Neural progenitor cell (in vitro differentiated cells): ENCODE results near the gene AGO3. TPM values are rescaled to one million over a fixed set of nuclear protein-coding genes. Genes with fewer than 3 reads are reported as not detected.

ENCODE experiments used
- DNase-seq: peaks from one replicate; pipeline ENCODE4 v3.0.0-alpha.2; 2016; ENCODE audit warnings: low spot score
- H2AFZ ChIP-seq: fragments of 200-600 bp; sonication (generic); replicated peaks from 2 replicates; pipeline ENCODE4 v1.6.1; 2016; ENCODE audit warnings: antibody characterized with exemption
- H3F3A ChIP-seq: fragments of 200-600 bp; sonication (generic); 2 replicates; pipeline ENCODE4 v1.6.1; 2016; ENCODE audit warnings: antibody characterized with exemption, low read depth
- H3K27ac ChIP-seq: fragments of 200-600 bp; sonication (generic); 2 replicates; pipeline ENCODE4 v1.5.1; 2016; ENCODE audit warnings: mild to moderate bottlenecking
- H3K27me3 ChIP-seq: fragments of 200-600 bp; sonication (generic); 2 replicates; pipeline ENCODE4 v1.6.1; 2016; ENCODE audit warnings: mild to moderate bottlenecking, moderate library complexity
- H3K36me3 ChIP-seq: fragments of 200-600 bp; sonication (generic); 2 replicates; pipeline ENCODE4 v1.5.1; 2016
- H3K4me1 ChIP-seq: fragments of 200-600 bp; sonication (generic); 2 replicates; pipeline ENCODE4 v1.6.1; 2016; ENCODE audit warnings: mixed run types
- H3K4me2 ChIP-seq: fragments of 200-600 bp; sonication (generic); 2 replicates; pipeline ENCODE4 v1.6.1; 2016
- H3K4me3 ChIP-seq: fragments of 200-600 bp; sonication (generic); 2 replicates; pipeline ENCODE4 v1.5.1; 2016
- H3K79me2 ChIP-seq: fragments of 200-600 bp; sonication (generic); 2 replicates; pipeline ENCODE4 v1.6.1; 2016; ENCODE audit warnings: low read depth
- H3K9ac ChIP-seq: fragments of 200-600 bp; sonication (generic); 2 replicates; pipeline ENCODE4 v1.6.1; 2016
- H3K9me3 ChIP-seq: fragments of 200-600 bp; sonication (generic); 2 replicates; pipeline ENCODE4 v1.5.1; 2016; ENCODE audit warnings: low read depth
- H4K20me1 ChIP-seq: fragments of 200-600 bp; sonication (generic); 2 replicates; pipeline ENCODE4 v1.6.1; 2016; ENCODE audit warnings: low read depth
- H3K27ac Mint-ChIP-seq: 3 replicates; pipeline ENCODE4 v1.8.0; 2021; ENCODE audit warnings: mixed read lengths
- H3K27me3 Mint-ChIP-seq: 2 replicates; pipeline ENCODE4 v1.8.0; 2022; ENCODE audit warnings: low read depth, mild to moderate bottlenecking, inconsistent platforms, moderate library complexity, mixed read lengths; ENCODE audit not compliant: insufficient read depth
- H3K36me3 Mint-ChIP-seq: 3 replicates; pipeline ENCODE4 v1.8.0; 2021; ENCODE audit warnings: mixed read lengths
- H3K4me1 Mint-ChIP-seq: 3 replicates; pipeline ENCODE4 v1.8.0; 2021; ENCODE audit warnings: mixed read lengths
- H3K4me3 Mint-ChIP-seq: 3 replicates; pipeline ENCODE4 v1.8.0; 2021; ENCODE audit warnings: mild to moderate bottlenecking, moderate library complexity, mixed read lengths
- H3K9me3 Mint-ChIP-seq: 3 replicates; pipeline ENCODE4 v1.8.0; 2020; ENCODE audit warnings: mixed read lengths
- CTCF ChIP-seq: fragments of 200-600 bp; sonication (generic); IDR thresholded peaks from 2 replicates; pipeline ENCODE4 v1.5.1; 2017; ENCODE audit warnings: antibody characterized with exemption, mild to moderate bottlenecking
- EZH2 ChIP-seq: fragments of 200-600 bp; sonication (generic); IDR thresholded peaks from 2 replicates; pipeline ENCODE4 v1.6.1; 2017; ENCODE audit warnings: antibody characterized with exemption, mild to moderate bottlenecking, moderate library complexity
- EZH2phosphoT487 ChIP-seq: fragments of 200-600 bp; sonication (generic); IDR thresholded peaks from 2 replicates; pipeline ENCODE4 v1.6.1; 2017; ENCODE audit warnings: antibody characterized with exemption
- total RNA-seq: library from RNA; depleted of rRNA; stranded (reverse); fragments of >200 nt; gene quantifications from 2 replicates; pipeline ENCODE4 v1.2.3, GENCODE V29; 2015; ENCODE audit warnings: low replicate concordance

The AGO3 gene
- total RNA-seq, 1 donor from 2014 or later = 45.2 TPM

- Histone ChIP-seq H3K27me3 (peaks cover 32% of the 10 kb centered on the region), H3K4me1 (peaks cover 6% of the 10 kb centered on the region), H3K4me3 (no peak overlapping the region), H3K4me2 (no peak overlapping the region), H3K79me2 (no peaks in the 10 kb centered on the region), H3K9ac (no peak overlapping the region), H3K36me3 (no peaks in the 10 kb centered on the region), H4K20me1 (peaks cover 5% of the 10 kb centered on the region), H3K9me3 (no peaks in the 10 kb centered on the region), H3F3A (no peaks in the 10 kb centered on the region), H3K27ac (no peak overlapping the region), H2AFZ (no peak overlapping the region)
- peaks cover 31% of the 10 kb centered on the region for H3K27me3 Mint-ChIP-seq
- TF ChIP-seq EZH2phosphoT487 (no peak), CTCF (no peak), EZH2 (no peak)
- H3K4me1 Mint-ChIP-seq = peaks cover 50% of the 10 kb centered on the region
- H3K9me3 Mint-ChIP-seq = no peaks in the 10 kb centered on the region
- no peak for DNase-seq
- H3K4me3 Mint-ChIP-seq = no peak overlapping the region
- H3K27ac Mint-ChIP-seq = no peak overlapping the region
- H3K36me3 Mint-ChIP-seq = no peaks in the 10 kb centered on the region
These were observed 188.6 kb downstream of the AGO3 start for GRCh38 chr1:36119456-36119855.

Other genes with a start within 250 kb of the AGO3 start
- gene C1orf216, start 212.2 kb upstream of the AGO3 start, total RNA-seq = 4.4 and 8.0 TPM in 2 replicates
- 23.6 and 26.2 TPM in 2 replicates for gene CLSPN, start 161.1 kb upstream of the AGO3 start, total RNA-seq
- 24.5 and 26.4 TPM in 2 replicates for gene AGO4, start 123.1 kb upstream of the AGO3 start, total RNA-seq
- gene AGO1, start 47.9 kb upstream of the AGO3 start, total RNA-seq = 24.1 and 33.8 TPM in 2 replicates
- 2.7 and 7.4 TPM in 2 replicates for gene TEKT2, start 153.0 kb downstream of the AGO3 start, total RNA-seq
- gene ADPRS, start 157.8 kb downstream of the AGO3 start, total RNA-seq = 28.1 and 40.9 TPM in 2 replicates
- 0.06 TPM in 1 of 2 replicates, not detected in the other for gene COL8A2, start 194.1 kb downstream of the AGO3 start, total RNA-seq
- gene TRAPPC3, start 218.4 kb downstream of the AGO3 start, total RNA-seq = 44.9 and 69.4 TPM in 2 replicates
- gene MAP7D1, start 225.1 kb downstream of the AGO3 start, total RNA-seq = 35.0 and 81.1 TPM in 2 replicates